Measurements from ENCODE around the gene ACSF3. TPM values are rescaled to one million over a fixed set of nuclear protein-coding genes. Genes with fewer than 3 reads are reported as not detected.
"Not testable (repeated sequence)": the region's sequence is repeated elsewhere in the genome, so short reads cannot be mapped to it uniquely, and the experiment has no call there.

The ACSF3 gene
- total RNA-seq, 4 donors from 2014 or later, result 29.9 to 48.0 (median 40.3) TPM

GRCh38 chr16:89067677-89068443, 25.8 kb upstream of the ACSF3 start:
- Histone ChIP-seq H3K4me3 (no peak overlapping the region), H3K9me3 (no peaks in the 10 kb centered on the region), H3K4me1 (no peaks in the 10 kb centered on the region), H3K27ac (no peak overlapping the region), H3K36me3 (no peaks in the 10 kb centered on the region), H3K27me3 (peaks cover 0 to 64% of the 10 kb centered on the region in 2 donors)
- DNase-seq (ENCODE audit: low spot score in 2 of 2), result no peak
- 35 to 36% methylated on average over 14 of the region's 16 CpGs for WGBS, 2 donors
- TF ChIP-seq EP300 (IDR thresholded peaks at IDR 0.05) (no peak), CTCF (IDR thresholded peaks at IDR 0.05) (no peak), POLR2A (IDR thresholded peaks at IDR 0.05) (no peak)

- not testable (repeated sequence) for H3K4me3 ChIP-seq; H3K4me1 ChIP-seq; H3K27ac ChIP-seq; H3K9me3 ChIP-seq; H3K36me3 ChIP-seq; DNase-seq (ENCODE audit: low spot score in 2 of 2)
- peaks cover 0 to 65% of the 10 kb centered on the region in 2 donors for H3K27me3 ChIP-seq
- WGBS, 2 donors, result 91 to 93% methylated on average over 4 of the region's 4 CpGs
Measured at GRCh38 chr16:89068814-89069616, 24.6 kb upstream of the ACSF3 start.

- H3K27me3 ChIP-seq, result peaks cover 0 to 64% of the 10 kb centered on the region in 2 donors
- TF ChIP-seq EP300 (IDR thresholded peaks at IDR 0.05) (no peak), POLR2A (IDR thresholded peaks at IDR 0.05) (no peak), CTCF (IDR thresholded peaks at IDR 0.05) (no peak)
Measured at GRCh38 chr16:89069920-89070319, 23.7 kb upstream of the ACSF3 start.

GRCh38 chr16:89070590-89070989, 23.1 kb upstream of the ACSF3 start:
- TF ChIP-seq POLR2A (IDR thresholded peaks at IDR 0.05) (no peak), CTCF (IDR thresholded peaks at IDR 0.05) (no peak), EP300 (IDR thresholded peaks at IDR 0.05) (no peak)
- Histone ChIP-seq H3K4me1 (no peaks in the 10 kb centered on the region), H3K36me3 (no peaks in the 10 kb centered on the region), H3K27me3 (peaks cover 0 to 57% of the 10 kb centered on the region in 2 donors), H3K4me3 (no peak overlapping the region), H3K27ac (no peak overlapping the region), H3K9me3 (no peaks in the 10 kb centered on the region)
- DNase-seq (ENCODE audit: low spot score in 2 of 2), result no peak
- WGBS, 2 donors, result 84 to 87% methylated on average over 9 to 21 of the region's 24 CpGs

More at GRCh38 chr16:89069920-89070319, 23.7 kb upstream of the ACSF3 start:
- 83 to 94% methylated on average over 9 of the region's 9 CpGs for WGBS, 2 donors
- DNase-seq (ENCODE audit: low spot score in 2 of 2), result no peak
- Histone ChIP-seq H3K4me3 (no peak overlapping the region), H3K36me3 (no peaks in the 10 kb centered on the region), H3K4me1 (no peaks in the 10 kb centered on the region), H3K27ac (no peak overlapping the region), H3K9me3 (no peaks in the 10 kb centered on the region)

GRCh38 chr16:89071686-89072547, 21.7 kb upstream of the ACSF3 start:
- H3K4me3 ChIP-seq, result no peak overlapping the region
- 31 to 39% methylated on average over 27 to 28 of the region's 30 CpGs for WGBS, 2 donors
- no peak for DNase-seq (ENCODE audit: low spot score in 2 of 2)
- TF ChIP-seq POLR2A (IDR thresholded peaks at IDR 0.05), result no peak
- no peak for TF ChIP-seq EP300 (IDR thresholded peaks at IDR 0.05)
- TF ChIP-seq CTCF (IDR thresholded peaks at IDR 0.05), result no peak
- H3K36me3 ChIP-seq, result no peaks in the 10 kb centered on the region
- no peaks in the 10 kb centered on the region for H3K4me1 ChIP-seq
- H3K27me3 ChIP-seq, result peaks cover 0 to 44% of the 10 kb centered on the region in 2 donors
- H3K27ac ChIP-seq, result no peak overlapping the region
- H3K9me3 ChIP-seq, result no peaks in the 10 kb centered on the region
